Fibroblast of skin of left quadriceps (primary cell): Measurements from ENCODE around the gene KRT78.
"Not testable (repeated sequence)": the region's sequence is repeated elsewhere in the genome, so short reads cannot be mapped to it uniquely, and the experiment has no call there.

ENCODE experiments used
- DNase-seq, 2 experiments: peaks; one replicate each; pipeline ENCODE4 v3.0.0-alpha.2; 2013; ENCODE audit warnings: low read depth in 2 of 2

KRT78 gene, protein sequence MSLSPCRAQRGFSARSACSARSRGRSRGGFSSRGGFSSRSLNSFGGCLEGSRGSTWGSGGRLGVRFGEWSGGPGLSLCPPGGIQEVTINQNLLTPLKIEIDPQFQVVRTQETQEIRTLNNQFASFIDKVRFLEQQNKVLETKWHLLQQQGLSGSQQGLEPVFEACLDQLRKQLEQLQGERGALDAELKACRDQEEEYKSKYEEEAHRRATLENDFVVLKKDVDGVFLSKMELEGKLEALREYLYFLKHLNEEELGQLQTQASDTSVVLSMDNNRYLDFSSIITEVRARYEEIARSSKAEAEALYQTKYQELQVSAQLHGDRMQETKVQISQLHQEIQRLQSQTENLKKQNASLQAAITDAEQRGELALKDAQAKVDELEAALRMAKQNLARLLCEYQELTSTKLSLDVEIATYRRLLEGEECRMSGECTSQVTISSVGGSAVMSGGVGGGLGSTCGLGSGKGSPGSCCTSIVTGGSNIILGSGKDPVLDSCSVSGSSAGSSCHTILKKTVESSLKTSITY

DNA sequence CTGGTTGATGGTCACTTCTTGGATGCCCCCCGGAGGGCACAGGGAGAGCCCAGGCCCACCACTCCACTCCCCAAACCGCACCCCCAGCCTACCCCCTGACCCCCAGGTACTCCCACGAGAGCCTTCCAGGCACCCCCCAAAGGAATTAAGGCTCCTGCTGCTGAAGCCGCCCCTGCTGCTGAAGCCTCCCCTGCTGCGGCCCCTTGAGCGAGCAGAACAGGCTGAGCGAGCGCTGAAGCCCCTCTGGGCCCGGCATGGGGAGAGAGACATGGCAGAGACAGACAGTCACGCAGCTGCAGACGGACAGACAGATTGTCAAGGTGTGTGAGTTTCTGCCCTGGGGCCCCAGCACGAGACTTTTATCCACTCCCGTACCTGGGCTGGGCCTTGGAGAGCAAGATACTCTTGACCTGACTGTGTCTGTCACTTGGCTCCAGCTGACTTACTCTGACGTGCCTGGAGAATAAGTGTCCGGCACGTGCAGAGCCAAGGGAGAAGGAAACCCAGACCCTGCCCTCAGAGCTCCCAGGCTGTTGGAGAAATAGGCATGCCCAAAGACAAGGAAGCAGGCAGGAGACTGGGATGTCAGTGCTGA lies at the start of gene KRT78:
Gene KRT78, minus strand, starts transcription at position 334 of the 595 bp plus-strand sequence. Its CDS starts 64 bp downstream, at position 270.
- no peak for DNase-seq

DNA sequence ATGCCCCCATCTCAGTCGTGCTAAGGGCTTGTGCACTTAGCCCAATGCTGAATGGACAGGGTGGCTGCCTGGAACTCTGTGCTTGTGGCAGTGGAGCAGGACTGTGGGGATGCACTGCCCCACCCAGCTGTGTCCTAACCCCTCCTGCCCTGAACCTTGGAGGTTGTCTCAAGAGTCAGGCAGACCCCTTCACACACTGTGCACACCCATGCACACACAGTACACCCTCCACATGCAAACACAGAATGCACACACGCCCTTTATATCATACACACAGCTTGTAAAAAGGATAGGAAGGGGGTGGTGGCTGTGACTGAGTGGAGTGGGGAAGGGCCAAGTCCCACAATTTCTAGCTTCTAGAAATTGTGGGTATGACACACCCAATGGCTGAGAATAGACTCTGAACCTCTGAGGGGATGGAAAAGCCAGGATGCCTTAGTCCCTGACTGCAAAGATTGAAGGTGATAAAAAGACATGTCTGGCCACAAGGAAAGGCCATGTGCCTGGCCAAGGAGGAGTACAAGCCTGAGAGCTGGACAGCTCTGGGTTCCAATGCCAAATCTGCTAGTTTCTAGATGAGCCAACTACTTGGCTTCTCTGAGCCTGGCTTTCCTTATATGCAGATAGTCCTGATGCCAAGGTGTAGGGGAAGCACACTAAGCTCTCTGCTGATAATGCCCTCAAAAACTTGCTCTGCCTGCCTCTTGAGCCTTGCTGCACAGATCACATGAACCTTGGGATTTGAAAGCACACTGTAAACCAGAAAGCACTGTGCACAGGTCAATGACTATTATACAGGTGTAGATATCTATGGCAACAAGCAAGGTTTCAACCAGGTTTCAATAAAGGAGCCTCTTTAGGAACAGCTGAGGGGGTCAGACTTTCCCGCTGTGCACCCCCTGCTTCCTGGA lies 47.7 kb upstream of the KRT78 start:
- no peak for DNase-seq

DNA sequence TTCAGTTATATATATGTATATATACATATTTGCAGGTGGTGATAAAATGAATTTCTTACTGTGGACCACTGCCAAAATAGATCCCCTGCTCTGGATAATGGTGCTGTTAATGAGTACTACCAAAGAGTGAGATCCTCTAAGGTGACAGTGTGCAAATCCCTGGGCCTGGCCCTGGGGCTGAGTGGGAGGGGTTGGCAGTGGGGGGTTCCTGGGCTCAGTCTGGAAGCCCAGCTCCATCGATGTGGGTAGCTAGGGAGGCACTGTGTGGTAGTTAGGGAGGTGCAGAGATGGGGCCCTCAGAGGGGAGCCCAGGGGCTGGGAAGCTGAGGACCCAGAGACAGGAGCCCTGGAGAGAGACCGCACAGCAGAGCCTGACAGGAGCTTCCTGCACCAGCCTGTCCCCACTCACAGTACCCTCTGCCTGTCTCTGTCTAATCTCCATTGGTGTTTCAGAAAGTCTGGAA lies 47.0 kb upstream of the KRT78 start:
- DNase-seq = no peak

- no peak for DNase-seq
Measured at GRCh38 chr12:52892974-52893373, 44.2 kb upstream of the KRT78 start.

GRCh38 chr12:52892207-52892852 lies 43.5 kb upstream of the KRT78 start:
- DNase-seq = no peak

DNA sequence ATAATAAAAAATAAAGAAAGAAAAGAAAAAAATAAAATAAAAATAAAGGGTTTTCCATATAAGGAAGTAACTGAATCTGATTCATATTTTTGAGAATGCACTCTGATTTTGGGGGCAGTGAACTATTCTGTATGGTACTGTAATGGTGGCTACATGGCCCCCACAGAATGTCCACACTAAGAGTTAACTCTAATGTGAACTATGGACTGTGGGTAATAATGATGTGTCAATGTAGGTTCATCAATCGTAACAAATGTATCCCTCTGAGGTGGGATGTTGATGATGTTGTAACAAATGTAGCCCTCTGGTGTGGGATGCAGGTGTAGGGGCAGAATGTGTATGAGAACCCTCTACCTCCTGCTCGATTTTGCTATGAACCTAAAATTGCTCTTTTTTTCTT lies 42.2 kb upstream of the KRT78 start:
- no peak for DNase-seq

DNA sequence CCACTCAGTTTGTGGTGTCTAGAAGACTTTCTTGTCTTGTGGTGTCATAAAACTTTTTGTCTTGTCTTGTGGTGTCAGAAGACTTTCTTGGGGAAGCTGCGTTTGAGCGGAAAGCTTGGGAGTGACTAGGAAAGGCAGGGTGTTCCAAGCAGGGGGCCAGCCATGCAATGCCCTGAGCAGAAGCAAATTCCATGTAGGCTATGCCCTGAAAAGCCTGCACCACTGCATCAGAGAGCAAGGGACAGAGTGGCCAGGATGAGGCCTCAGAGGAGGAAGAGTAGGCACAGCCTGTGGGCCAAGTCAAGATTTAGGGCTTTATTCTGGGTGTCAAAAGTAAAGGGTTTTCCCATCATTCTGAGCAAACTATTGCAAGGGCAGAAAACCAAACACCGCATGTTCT lies 41.6 kb upstream of the KRT78 start:
- no peak for DNase-seq

- no peak for DNase-seq
Measured at GRCh38 chr12:52884526-52885293, 35.9 kb upstream of the KRT78 start.

DNA sequence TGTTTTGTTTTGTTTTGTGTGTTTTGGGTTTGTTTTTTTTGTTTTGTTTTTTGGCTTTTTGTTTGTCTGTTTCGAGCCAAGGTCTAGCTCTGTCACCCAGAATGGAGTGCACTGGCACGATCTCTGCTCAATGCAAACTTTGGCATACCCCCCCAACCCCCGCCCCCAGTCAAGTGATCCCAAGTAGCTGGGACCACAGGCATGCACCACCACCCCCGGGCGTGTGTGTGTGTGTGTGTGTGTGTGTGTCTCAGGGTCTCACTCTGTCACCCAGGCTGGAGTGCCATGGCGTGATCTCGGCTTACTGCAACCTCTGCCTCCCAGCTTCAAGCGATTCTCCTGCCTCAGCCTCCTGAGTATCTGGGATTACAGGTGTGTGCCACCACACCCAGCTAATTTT lies 31.7 kb upstream of the KRT78 start:
- not testable (repeated sequence) for DNase-seq

- DNase-seq = peak; percentile 62 to 71
Measured at GRCh38 chr12:52879394-52880351, 30.9 kb upstream of the KRT78 start.

GRCh38 chr12:52878507-52879393 lies 30.0 kb upstream of the KRT78 start:
- no peak for DNase-seq

- no peak for DNase-seq
Measured at GRCh38 chr12:52877242-52877641, 28.4 kb upstream of the KRT78 start.

DNA sequence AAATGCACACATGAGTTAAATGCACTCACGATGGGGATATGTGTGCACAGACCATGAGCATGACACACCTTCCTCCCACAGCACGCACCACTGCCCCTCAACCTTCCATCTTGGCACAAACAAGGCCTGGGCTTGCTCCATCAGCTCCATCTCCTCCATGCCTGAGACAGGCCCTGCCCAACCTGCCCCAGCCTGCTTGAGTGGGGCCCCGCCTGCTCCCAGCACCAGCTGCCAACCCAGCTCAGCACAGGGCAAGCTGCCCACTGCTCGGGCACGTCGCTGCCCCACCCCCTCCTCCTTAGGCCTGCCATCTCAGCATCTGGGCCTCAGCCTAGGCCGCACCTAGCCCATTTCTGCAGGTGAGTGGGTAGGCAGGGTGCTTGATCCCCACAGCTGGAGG lies 27.6 kb upstream of the KRT78 start:
- no peak for DNase-seq

- no peak for DNase-seq
Measured at GRCh38 chr12:52874573-52875435, 26.0 kb upstream of the KRT78 start.

DNA sequence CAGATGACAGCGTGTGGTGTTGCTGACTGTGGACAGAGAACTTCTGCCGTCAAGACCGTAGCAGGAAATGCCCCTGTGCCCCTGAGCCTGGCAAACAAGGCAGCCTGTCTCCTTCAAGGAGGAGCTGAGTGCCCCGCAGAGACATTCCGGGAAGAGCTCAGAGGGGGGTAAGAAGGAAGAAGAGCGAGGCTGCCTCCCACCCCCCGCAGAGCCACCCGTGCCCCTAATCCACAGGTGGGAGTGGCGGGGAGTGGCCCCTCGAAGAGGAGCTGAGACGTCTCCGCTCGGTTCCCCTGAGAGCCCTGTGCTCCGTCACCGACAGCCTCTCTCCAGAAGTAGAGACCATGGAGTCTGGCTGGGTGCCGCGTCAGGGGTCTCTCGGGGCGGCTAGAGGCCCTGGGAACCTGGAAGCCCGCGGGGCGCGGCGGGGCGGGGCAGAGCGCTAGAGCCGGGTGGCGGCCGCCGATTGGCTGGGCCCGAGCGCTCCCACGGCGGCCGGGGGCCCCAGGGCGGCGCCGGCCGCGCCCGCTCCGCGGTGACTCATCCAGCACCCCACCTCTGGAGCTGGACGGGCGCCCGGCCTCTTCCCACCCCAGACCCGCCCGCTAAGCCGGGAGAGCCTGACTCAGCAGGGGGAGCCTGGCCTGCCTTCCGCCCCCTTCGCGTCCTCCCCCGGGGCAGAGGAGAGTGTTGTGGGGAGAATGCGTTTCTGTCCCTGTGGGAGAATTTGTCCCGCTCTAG lies 25.2 kb upstream of the KRT78 start:
- DNase-seq = peak; percentile 84 to 86

GRCh38 chr12:52873513-52873831 lies 24.7 kb upstream of the KRT78 start:
- no peak for DNase-seq
